DND-41 (cell line): ENCODE data around the gene LAMA4.

Experiments used
- ATAC-seq: fragments of 200-7000 bp; cut with Tn5 transposase; 3 replicates; pipeline ENCODE4 v1.9.1; 2021; ENCODE audit warnings: low read depth; ENCODE audit not compliant: insufficient read depth
- DNase-seq: peaks from one replicate; pipeline ENCODE4 v3.0.0-alpha.2; 2020
- H2AFZ ChIP-seq: 2 replicates; pipeline ENCODE4 v1.6.0; 2012; ENCODE audit warnings: low read depth, low read length
- H3K27ac ChIP-seq: 2 replicates; pipeline ENCODE4 v1.5.1; 2012; ENCODE audit warnings: low read length, inconsistent platforms
- H3K27me3 ChIP-seq: fragments of 200-600 bp; sonication (generic); 2 replicates; pipeline ENCODE4 v1.6.0; 2012; ENCODE audit warnings: low read length, mild to moderate bottlenecking, inconsistent platforms; ENCODE audit not compliant: insufficient read depth, poor library complexity
- H3K36me3 ChIP-seq: 2 replicates; pipeline ENCODE4 v1.5.1; 2012; ENCODE audit warnings: low read length, inconsistent platforms; ENCODE audit not compliant: insufficient read depth
- H3K4me1 ChIP-seq: 2 replicates; pipeline ENCODE4 v1.5.1; 2012; ENCODE audit warnings: mild to moderate bottlenecking, low read length; ENCODE audit not compliant: insufficient read depth
- H3K4me2 ChIP-seq: 2 replicates; pipeline ENCODE4 v1.6.0; 2012; ENCODE audit warnings: mild to moderate bottlenecking, moderate library complexity, low read length, inconsistent platforms; ENCODE audit not compliant: insufficient read depth
- H3K4me3 ChIP-seq, 2 experiments: fragments of 200-600 bp in 1 of 2; shearing (Covaris generic) in 1 of 2; 2 replicates each; pipeline ENCODE4 v1.5.1; 2012 to 2016; ENCODE audit warnings: inconsistent platforms in 2 of 2, low read length in 2 of 2, mild to moderate bottlenecking in 2 of 2, low read depth in 1 of 2, moderate library complexity in 1 of 2
- H3K79me2 ChIP-seq: 2 replicates; pipeline ENCODE4 v1.6.0; 2012; ENCODE audit warnings: low read length, inconsistent platforms; ENCODE audit not compliant: insufficient read depth
- H3K9ac ChIP-seq: 2 replicates; pipeline ENCODE4 v1.6.0; 2012; ENCODE audit warnings: low read depth, mild to moderate bottlenecking, inconsistent platforms, low read length, moderate library complexity
- H3K9me3 ChIP-seq: 2 replicates; pipeline ENCODE4 v1.5.1; 2012; ENCODE audit warnings: low read length, moderate library complexity, mild to moderate bottlenecking, inconsistent platforms; ENCODE audit not compliant: insufficient read depth, severe bottlenecking
- H4K20me1 ChIP-seq: 2 replicates; pipeline ENCODE4 v1.6.0; 2012; ENCODE audit warnings: low read length; ENCODE audit not compliant: insufficient read depth
- CTCF ChIP-seq: IDR thresholded peaks from 2 replicates; pipeline ENCODE4 v1.5.1; 2012; ENCODE audit warnings: borderline replicate concordance, low read length, moderate library complexity, mild to moderate bottlenecking; ENCODE audit not compliant: poor library complexity, severe bottlenecking; ENCODE audit errors: extremely low read depth
- EZH2 ChIP-seq: IDR thresholded peaks from 3 replicates; pipeline ENCODE4 v1.6.1; 2012; ENCODE audit warnings: borderline replicate concordance, low read depth, mild to moderate bottlenecking, moderate library complexity, low read length, inconsistent platforms; ENCODE audit not compliant: severe bottlenecking

LAMA4 gene

GRCh38 chr6:112228480-112229332, 25.7 kb downstream of the LAMA4 start:
- no peak overlapping the region for H3K4me2 ChIP-seq
- H3K36me3 ChIP-seq, result no peaks in the 10 kb centered on the region
- TF ChIP-seq CTCF (no peak), EZH2 (no peak)
- no peaks in the 10 kb centered on the region for H3K79me2 ChIP-seq
- H4K20me1 ChIP-seq, result no peaks in the 10 kb centered on the region
- ATAC-seq, result no peak
- H3K27me3 ChIP-seq, result peaks cover 12% of the 10 kb centered on the region
- no peak overlapping the region for H3K9ac ChIP-seq
- H3K27ac ChIP-seq, result no peak overlapping the region
- H3K4me3 ChIP-seq, result no peak overlapping the region
- H3K4me1 ChIP-seq, result no peaks in the 10 kb centered on the region
- H2AFZ ChIP-seq, result no peak overlapping the region
- no peaks in the 10 kb centered on the region for H3K9me3 ChIP-seq
- no peak for DNase-seq

- Histone ChIP-seq H3K27me3 (peaks cover 11% of the 10 kb centered on the region), H3K9me3 (no peaks in the 10 kb centered on the region), H3K4me2 (no peak overlapping the region), H3K36me3 (no peaks in the 10 kb centered on the region), H3K4me3 (no peak overlapping the region), H3K79me2 (no peaks in the 10 kb centered on the region), H3K4me1 (no peaks in the 10 kb centered on the region), H3K9ac (no peak overlapping the region), H3K27ac (no peak overlapping the region), H4K20me1 (no peaks in the 10 kb centered on the region), H2AFZ (no peak overlapping the region)
- DNase-seq (no peak), ATAC-seq (no peak)
- TF ChIP-seq CTCF (no peak), EZH2 (no peak)
Observed at GRCh38 chr6:112227992-112228391, 26.4 kb downstream of the LAMA4 start.

DNA sequence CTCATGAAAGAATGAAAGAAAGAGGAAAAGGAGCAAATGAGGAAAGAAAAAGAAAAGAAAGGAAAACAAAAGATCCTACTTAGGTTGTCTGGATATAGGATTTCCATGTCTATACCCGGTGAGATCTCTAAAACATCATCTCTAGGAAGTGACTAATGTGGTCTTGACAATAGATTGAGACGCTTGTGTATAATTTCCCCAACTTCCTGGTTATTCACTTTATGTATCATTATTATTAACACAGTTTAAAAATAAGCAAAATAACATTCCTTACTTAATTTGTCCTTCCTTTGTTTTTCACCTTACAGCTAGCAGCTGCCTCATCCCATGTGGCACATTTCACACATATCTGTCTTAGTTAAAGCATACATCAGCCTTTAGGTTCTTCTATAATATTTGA, 27.0 kb downstream of the LAMA4 start:
- no peak for ATAC-seq
- no peak overlapping the region for H3K27ac ChIP-seq

More for the DNA sequence above, 27.0 kb downstream of the LAMA4 start:
- Histone ChIP-seq H3K4me3 (no peak overlapping the region), H3K9ac (no peak overlapping the region), H4K20me1 (no peaks in the 10 kb centered on the region), H3K4me2 (no peak overlapping the region), H3K79me2 (no peaks in the 10 kb centered on the region), H3K9me3 (no peaks in the 10 kb centered on the region), H2AFZ (no peak overlapping the region), H3K36me3 (no peaks in the 10 kb centered on the region), H3K27me3 (peaks cover 12% of the 10 kb centered on the region), H3K4me1 (no peaks in the 10 kb centered on the region)
- TF ChIP-seq EZH2 (no peak), CTCF (no peak)
- no peak for DNase-seq
